DND-41 (cell line): ENCODE measurements around the gene TAF11L10.
"Not testable (repeated sequence)": the region's sequence is repeated elsewhere in the genome, so short reads cannot be mapped to it uniquely, and the experiment has no call there.

Experiments used
- ATAC-seq: fragments of 200-7000 bp; cut with Tn5 transposase; 3 replicates; pipeline ENCODE4 v1.9.1; 2021; ENCODE audit warnings: low read depth; ENCODE audit not compliant: insufficient read depth
- DNase-seq: peaks from one replicate; pipeline ENCODE4 v3.0.0-alpha.2; 2020
- H2AFZ ChIP-seq: 2 replicates; pipeline ENCODE4 v1.6.0; 2012; ENCODE audit warnings: low read depth, low read length
- H3K27ac ChIP-seq: 2 replicates; pipeline ENCODE4 v1.5.1; 2012; ENCODE audit warnings: low read length, inconsistent platforms
- H3K27me3 ChIP-seq: fragments of 200-600 bp; sonication (generic); 2 replicates; pipeline ENCODE4 v1.6.0; 2012; ENCODE audit warnings: low read length, mild to moderate bottlenecking, inconsistent platforms; ENCODE audit not compliant: insufficient read depth, poor library complexity
- H3K36me3 ChIP-seq: 2 replicates; pipeline ENCODE4 v1.5.1; 2012; ENCODE audit warnings: low read length, inconsistent platforms; ENCODE audit not compliant: insufficient read depth
- H3K4me1 ChIP-seq: 2 replicates; pipeline ENCODE4 v1.5.1; 2012; ENCODE audit warnings: mild to moderate bottlenecking, low read length; ENCODE audit not compliant: insufficient read depth
- H3K4me2 ChIP-seq: 2 replicates; pipeline ENCODE4 v1.6.0; 2012; ENCODE audit warnings: mild to moderate bottlenecking, moderate library complexity, low read length, inconsistent platforms; ENCODE audit not compliant: insufficient read depth
- H3K4me3 ChIP-seq, 2 experiments: fragments of 200-600 bp in 1 of 2; shearing (Covaris generic) in 1 of 2; 2 replicates each; pipeline ENCODE4 v1.5.1; 2012 to 2016; ENCODE audit warnings: inconsistent platforms in 2 of 2, low read length in 2 of 2, mild to moderate bottlenecking in 2 of 2, low read depth in 1 of 2, moderate library complexity in 1 of 2
- H3K79me2 ChIP-seq: 2 replicates; pipeline ENCODE4 v1.6.0; 2012; ENCODE audit warnings: low read length, inconsistent platforms; ENCODE audit not compliant: insufficient read depth
- H3K9ac ChIP-seq: 2 replicates; pipeline ENCODE4 v1.6.0; 2012; ENCODE audit warnings: low read depth, mild to moderate bottlenecking, inconsistent platforms, low read length, moderate library complexity
- H3K9me3 ChIP-seq: 2 replicates; pipeline ENCODE4 v1.5.1; 2012; ENCODE audit warnings: low read length, moderate library complexity, mild to moderate bottlenecking, inconsistent platforms; ENCODE audit not compliant: insufficient read depth, severe bottlenecking
- H4K20me1 ChIP-seq: 2 replicates; pipeline ENCODE4 v1.6.0; 2012; ENCODE audit warnings: low read length; ENCODE audit not compliant: insufficient read depth
- EZH2 ChIP-seq: IDR thresholded peaks from 3 replicates; pipeline ENCODE4 v1.6.1; 2012; ENCODE audit warnings: borderline replicate concordance, low read depth, mild to moderate bottlenecking, moderate library complexity, low read length, inconsistent platforms; ENCODE audit not compliant: severe bottlenecking
- TF ChIP-seq, protein P1 (sequence below): IDR thresholded peaks from 2 replicates; pipeline ENCODE4 v1.5.1; 2012; ENCODE audit warnings: borderline replicate concordance, low read length, moderate library complexity, mild to moderate bottlenecking; ENCODE audit not compliant: poor library complexity, severe bottlenecking; ENCODE audit errors: extremely low read depth

Gene TAF11L10

DNA sequence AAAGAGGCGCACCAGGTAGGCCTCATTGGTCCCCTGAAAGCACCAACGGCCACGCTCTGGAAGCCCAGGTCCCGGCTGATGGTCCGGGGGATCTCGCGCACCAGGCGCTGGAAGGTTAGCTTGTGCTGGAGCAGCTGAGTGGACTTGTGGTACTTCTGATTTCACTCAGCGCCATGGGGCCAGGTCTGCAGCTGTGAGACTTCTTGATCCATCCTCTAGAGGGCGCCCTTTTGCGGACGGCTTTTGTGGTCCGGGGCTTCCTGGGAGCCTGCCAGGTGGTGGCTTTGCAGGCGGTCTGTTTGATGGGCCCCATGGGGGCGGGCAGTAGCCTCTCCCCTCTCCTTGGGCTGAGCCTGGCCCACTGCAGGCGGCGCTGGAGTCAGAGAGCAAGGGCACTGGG, 23.0 kb upstream of the TAF11L10 start:
- H3K9me3 ChIP-seq, result no peaks in the 10 kb centered on the region
- TF ChIP-seq, protein P1, sequence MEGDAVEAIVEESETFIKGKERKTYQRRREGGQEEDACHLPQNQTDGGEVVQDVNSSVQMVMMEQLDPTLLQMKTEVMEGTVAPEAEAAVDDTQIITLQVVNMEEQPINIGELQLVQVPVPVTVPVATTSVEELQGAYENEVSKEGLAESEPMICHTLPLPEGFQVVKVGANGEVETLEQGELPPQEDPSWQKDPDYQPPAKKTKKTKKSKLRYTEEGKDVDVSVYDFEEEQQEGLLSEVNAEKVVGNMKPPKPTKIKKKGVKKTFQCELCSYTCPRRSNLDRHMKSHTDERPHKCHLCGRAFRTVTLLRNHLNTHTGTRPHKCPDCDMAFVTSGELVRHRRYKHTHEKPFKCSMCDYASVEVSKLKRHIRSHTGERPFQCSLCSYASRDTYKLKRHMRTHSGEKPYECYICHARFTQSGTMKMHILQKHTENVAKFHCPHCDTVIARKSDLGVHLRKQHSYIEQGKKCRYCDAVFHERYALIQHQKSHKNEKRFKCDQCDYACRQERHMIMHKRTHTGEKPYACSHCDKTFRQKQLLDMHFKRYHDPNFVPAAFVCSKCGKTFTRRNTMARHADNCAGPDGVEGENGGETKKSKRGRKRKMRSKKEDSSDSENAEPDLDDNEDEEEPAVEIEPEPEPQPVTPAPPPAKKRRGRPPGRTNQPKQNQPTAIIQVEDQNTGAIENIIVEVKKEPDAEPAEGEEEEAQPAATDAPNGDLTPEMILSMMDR, result no peak
- no peak for TF ChIP-seq EZH2
- no peak overlapping the region for H3K27ac ChIP-seq
- H3K4me1 ChIP-seq, result no peaks in the 10 kb centered on the region
- H3K79me2 ChIP-seq, result no peaks in the 10 kb centered on the region
- no peak overlapping the region for H3K4me3 ChIP-seq
- H3K4me2 ChIP-seq, result no peak overlapping the region
- ATAC-seq (no peak), DNase-seq (no peak)
- H3K36me3 ChIP-seq, result no peaks in the 10 kb centered on the region
- H3K9ac ChIP-seq, result no peak overlapping the region
- no peaks in the 10 kb centered on the region for H4K20me1 ChIP-seq
- H3K27me3 ChIP-seq, result no peaks in the 10 kb centered on the region
- H2AFZ ChIP-seq, result no peak overlapping the region

DNA sequence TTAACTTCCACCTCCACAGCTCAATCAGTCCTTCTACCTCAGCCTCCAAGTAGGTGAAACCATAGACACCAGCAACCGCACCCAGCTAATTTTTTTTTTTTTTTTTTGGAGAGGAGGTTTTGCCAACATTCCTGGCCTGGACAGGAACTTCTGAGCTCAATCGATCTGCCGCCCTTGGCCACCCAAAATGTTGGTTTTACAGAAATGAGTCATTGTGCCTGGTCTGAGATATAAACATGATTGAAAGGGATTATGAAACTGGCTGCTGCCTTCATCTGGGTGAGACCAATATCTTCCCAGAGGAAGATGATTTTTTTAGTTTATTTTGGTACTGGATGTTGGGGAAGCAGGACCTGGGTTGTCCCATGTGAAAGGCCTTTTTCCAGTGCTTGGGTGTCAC, 21.7 kb upstream of the TAF11L10 start:
- no peaks in the 10 kb centered on the region for H3K4me1 ChIP-seq
- no peaks in the 10 kb centered on the region for H3K79me2 ChIP-seq
- no peaks in the 10 kb centered on the region for H3K36me3 ChIP-seq
- H3K27ac ChIP-seq, result no peak overlapping the region
- H3K4me2 ChIP-seq, result no peak overlapping the region
- DNase-seq (no peak), ATAC-seq (no peak)
- TF ChIP-seq, protein P1, result no peak
- TF ChIP-seq EZH2, result no peak
- no peak overlapping the region for H2AFZ ChIP-seq
- no peaks in the 10 kb centered on the region for H4K20me1 ChIP-seq
- H3K4me3 ChIP-seq, result no peak overlapping the region
- no peaks in the 10 kb centered on the region for H3K9me3 ChIP-seq
- H3K9ac ChIP-seq, result no peak overlapping the region
- no peaks in the 10 kb centered on the region for H3K27me3 ChIP-seq

DNA sequence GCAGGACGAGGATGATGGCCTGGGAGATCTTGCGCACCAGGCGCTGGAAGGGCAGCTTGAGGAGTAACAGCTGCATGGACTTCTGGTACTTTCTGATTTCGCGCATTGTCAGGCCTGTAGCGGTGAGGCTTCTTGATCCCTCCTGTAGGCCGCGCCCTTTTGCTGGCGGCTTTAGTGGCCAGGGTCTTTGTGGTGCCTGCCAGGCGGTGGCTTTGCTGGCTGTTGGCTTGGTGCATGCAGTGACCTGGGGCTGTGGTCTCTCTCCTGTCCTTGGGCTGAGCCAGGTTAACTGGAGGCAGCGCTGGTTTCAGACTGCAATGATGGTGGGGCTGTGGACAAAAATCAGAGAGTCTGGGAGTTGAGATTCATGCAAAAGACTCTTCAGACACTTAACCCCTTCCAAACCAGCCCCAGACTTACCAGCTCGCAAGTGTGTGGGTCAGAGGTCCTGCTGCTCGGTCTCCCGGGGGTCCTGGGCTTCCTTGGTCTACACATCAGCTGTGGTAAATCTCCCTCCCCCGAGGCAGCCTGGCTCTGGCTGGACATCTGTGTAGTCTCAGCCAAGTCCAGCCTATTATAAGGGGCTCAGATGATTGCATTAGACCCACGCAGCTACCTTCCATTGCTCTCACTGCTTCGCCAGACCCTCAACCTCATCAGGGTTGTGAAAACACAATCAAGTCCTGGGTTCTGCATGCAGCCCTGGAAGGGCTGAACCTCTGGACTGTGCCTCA, 17.4 kb upstream of the TAF11L10 start:
- ATAC-seq, result no peak
- no peaks in the 10 kb centered on the region for H3K79me2 ChIP-seq
- no peak for DNase-seq
- no peak overlapping the region for H3K27ac ChIP-seq
- no peak overlapping the region for H2AFZ ChIP-seq
- TF ChIP-seq EZH2, result no peak
- TF ChIP-seq, protein P1, result no peak
- no peaks in the 10 kb centered on the region for H3K4me1 ChIP-seq
- H3K9ac ChIP-seq, result no peak overlapping the region
- H3K27me3 ChIP-seq, result no peaks in the 10 kb centered on the region
- no peaks in the 10 kb centered on the region for H4K20me1 ChIP-seq
- no peaks in the 10 kb centered on the region for H3K36me3 ChIP-seq
- no peak overlapping the region for H3K4me3 ChIP-seq
- H3K4me2 ChIP-seq, result no peak overlapping the region
- no peaks in the 10 kb centered on the region for H3K9me3 ChIP-seq

DNA sequence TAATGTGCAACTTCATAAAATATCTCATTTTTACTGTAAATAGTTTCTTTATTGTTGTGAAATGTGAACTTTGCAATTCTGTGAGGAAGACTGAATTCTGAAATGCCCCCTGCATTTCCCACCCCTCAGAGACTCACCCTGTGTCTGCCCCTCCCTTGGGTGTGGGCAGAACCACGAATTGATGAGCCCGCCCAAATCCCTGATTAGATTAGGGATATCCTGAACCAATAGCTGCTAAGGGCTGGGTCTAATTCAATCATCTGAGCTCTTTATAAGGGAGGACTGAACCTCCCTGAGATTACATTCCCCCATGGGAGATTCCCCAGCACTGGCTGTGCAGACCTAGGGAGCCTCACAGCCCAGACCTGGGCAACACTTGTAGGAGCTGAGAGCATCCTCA, 12.5 kb upstream of the TAF11L10 start, which contains the start of gene TAF11L12:
TSS of gene TAF11L12 (plus strand) at position 301 of the 400 bp plus-strand sequence.
- ATAC-seq, H3K9me3 ChIP-seq, H3K79me2 ChIP-seq, H3K27ac ChIP-seq, H3K36me3 ChIP-seq, H4K20me1 ChIP-seq, H3K9ac ChIP-seq, H3K4me2 ChIP-seq, H3K27me3 ChIP-seq, H3K4me3 ChIP-seq, H2AFZ ChIP-seq, DNase-seq, H3K4me1 ChIP-seq: not testable (repeated sequence)

DNA sequence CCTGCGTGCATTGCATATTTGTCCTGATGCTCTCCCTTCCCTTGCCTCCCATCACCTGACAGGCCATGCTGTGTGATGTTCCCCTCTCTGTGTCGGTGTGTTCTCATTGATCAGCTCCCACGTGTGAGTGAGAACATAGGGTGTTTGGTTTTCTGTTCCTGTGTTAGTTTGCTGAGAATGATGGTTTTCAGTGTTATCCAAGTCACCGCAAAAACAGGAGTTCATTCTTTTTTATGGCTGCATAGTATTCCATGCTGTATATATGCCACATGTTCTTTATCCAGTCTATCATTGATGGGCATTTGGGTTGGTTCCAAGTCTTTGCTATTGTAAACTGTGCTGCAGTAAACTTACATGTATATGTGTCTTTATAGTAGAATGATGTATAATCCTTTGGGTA, 9.8 kb upstream of the TAF11L10 start:
- DNase-seq, result not testable (repeated sequence)

More for the DNA sequence above, 9.8 kb upstream of the TAF11L10 start:
- not testable (repeated sequence) for H3K79me2 ChIP-seq, H2AFZ ChIP-seq, H3K4me3 ChIP-seq, H4K20me1 ChIP-seq, H3K9me3 ChIP-seq, H3K36me3 ChIP-seq, H3K4me1 ChIP-seq, H3K27ac ChIP-seq, H3K9ac ChIP-seq, ATAC-seq, H3K4me2 ChIP-seq, H3K27me3 ChIP-seq
